GM18868 (cell line): Measurements from ENCODE around the gene WDR37.
A peak's percentile ranks its signal among the peaks of the same experiment; 100 is the strongest.
"Not testable (repeated sequence)": the region's sequence is repeated elsewhere in the genome, so short reads cannot be mapped to it uniquely, and the experiment has no call there.

Experiments
- ATAC-seq: cut with Tn5 transposase; IDR thresholded peaks from one replicate; pipeline ENCODE4 v1.9.1; 2021; ENCODE audit warnings: mild to moderate bottlenecking, moderate library complexity; ENCODE audit not compliant: unreplicated experiment

The WDR37 gene

DNA sequence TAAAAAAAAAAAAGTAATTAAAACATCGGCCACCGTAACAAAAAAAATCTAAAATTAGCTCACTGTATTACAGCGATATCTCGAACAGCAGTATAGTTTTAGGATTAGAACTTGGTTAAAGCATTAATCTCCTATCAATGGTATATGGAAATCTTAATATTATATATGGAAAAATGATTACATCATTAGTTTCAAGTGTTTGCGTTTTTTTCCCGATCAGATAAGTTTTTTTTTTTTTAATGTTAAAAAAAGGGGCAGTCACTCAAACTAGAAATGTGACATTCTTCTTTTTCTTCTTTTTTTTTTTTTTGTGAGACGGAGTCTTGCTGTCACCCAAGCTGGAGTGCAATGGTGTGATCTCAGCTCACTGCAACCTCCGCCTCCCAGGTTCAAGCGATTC lies 14.7 kb upstream of the WDR37 start:
- ATAC-seq, result no peak

DNA sequence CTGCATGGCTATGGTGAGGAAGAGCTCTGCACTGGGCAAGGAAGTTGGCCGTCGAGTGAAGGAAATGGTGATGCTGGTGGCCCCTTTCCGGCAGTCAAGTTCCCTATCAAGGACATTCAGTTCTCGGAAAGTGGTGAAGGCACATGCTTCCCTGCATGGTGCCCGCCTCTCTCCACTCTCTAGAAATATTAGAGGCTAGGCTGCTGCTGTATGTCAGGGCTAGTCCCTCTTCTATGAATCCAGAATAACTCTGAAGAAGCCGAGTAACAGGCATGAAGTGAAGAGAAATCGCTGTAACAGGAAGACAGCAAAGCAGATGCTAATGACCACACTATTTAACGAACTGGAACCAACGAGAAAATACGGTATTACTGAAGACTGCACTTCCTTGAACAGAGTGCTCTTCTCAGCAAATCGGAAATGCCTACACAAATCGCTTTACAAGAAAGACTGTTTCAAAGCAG lies 12.6 kb upstream of the WDR37 start:
- peak; percentile 68 for ATAC-seq

DNA sequence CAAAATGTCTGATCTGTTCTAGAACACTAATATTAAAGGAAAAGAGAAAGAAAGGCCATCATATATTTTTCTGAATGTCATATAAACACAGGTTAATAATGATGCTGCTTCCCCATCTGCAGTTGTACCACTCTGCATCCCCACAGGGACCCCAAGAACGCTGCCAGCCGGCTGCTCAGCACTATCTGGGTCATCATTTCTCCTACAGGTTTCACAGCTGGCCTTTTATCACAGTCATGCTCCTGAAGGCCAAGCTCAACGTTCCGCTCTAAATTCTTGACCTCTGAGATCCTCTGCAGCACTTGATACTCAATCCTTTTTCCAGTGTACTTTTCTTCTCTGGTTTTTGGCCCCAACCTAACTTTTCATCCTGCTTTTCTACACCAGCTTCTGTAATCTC lies 12.0 kb upstream of the WDR37 start:
- ATAC-seq, result no peak

DNA sequence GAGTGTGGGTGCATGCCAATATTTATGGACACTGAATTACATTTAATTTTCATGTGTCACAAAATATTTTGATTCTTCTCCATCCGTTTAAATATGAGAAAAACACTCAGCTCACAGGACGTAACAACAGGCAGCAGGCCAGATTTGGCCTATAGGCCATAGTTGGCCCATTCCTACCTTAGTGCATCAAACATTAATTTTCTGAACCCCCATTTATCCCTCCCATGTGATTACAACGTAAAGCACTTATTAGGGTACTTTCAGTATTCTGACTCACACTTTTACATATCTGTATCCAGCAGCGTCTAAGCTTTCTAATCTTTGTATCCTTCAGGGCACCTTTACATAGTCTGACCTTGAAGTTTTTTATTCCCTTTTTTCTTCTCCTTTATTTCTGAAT lies 11.2 kb upstream of the WDR37 start:
- no peak for ATAC-seq

DNA sequence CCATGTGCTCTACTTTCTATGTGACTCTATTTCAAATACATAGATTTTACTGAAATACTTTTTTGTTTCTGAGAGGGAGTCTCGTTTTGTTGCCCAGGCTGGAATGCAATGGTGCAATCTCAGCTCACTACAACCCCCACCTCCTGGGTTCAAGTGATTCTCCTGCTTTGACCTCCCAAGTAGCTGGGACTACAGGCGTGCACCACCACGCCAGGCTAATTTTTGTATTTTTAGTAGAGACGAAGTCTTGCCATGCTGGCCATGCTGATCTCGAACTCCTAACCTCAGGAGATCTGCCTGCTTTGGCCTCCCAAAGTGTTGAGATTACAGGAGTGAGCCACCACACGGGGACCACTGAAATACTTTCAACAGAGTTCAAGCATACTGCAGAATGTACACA lies 10.8 kb upstream of the WDR37 start:
- ATAC-seq, result no peak

DNA sequence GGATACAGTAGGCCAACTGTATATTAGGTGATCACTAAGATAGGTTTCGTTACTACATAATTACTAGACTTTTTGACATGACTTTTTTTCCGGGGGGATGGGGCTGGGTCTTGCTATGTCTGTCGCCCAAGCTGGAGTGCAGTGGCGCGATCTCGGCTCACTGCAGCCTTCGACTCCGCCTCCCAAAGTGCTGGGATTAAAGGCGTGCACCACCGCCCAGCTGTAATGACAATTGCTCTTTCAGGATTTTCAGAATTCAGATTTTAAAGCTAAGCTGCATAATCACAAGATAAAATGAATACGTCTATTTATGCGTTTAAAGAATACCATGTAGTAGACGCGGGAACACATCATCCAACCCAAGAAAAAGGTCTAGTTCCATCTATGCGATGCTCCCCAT lies 8.2 kb upstream of the WDR37 start:
- ATAC-seq, result no peak

DNA sequence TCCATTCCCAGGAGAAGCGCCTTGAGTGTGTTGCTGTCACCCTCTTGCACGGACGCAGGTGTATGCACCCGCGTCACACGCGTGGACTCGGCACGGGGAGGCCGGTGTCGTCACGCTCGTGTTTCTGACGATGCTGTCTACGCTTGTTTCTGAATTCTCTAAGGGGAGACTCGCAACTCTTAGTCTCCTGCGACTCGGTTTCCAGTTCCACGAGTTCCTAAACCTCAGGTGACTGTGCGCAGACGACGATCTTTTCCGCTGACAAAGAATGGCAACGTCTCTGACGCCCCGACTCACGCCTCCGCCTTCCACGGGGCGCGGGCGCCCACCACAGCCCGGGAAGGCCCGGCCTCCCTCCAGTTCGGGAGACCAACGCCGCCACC lies 7.8 kb upstream of the WDR37 start:
- ATAC-seq, result no peak

DNA sequence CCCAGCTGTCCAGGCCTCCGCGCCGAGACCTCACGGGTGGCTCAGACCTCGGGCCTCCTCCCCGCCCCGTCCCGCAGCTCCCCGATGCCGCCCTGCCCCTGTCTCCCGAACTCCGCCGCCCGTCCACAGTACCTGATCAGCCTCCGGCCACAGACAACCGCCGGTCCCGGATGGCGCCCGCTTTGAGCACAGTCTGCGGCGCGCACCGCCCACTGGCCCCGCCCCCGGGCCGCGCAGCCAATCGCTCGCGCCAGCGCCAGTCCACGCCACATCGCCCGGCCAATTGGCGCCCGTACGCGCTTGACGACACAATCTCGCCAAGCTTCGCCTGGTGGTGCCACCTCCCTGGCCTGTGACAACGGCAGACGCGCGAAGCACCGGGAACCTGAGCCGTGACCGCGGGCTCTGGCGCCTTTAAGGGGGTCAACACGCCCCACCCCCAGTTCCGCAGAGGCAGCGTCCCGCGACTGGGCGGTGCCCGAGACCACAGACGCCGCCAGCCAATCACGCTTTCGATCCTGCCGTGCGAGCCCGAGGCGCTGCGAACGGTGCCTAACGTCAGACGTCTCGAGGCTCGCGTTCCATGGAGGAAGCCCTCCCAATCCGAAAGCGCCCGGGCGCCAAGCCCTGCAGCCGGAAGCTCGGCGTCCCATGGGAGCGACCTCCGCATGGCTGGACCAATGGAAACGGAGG lies 7.3 kb upstream of the WDR37 start, which contains the start of gene IDI1:
TSS of gene IDI1 (minus strand) at position 388 of the 693 bp plus-strand sequence. CDS start at position 272, 116 bp downstream.
- peak; percentile 83 for ATAC-seq

DNA sequence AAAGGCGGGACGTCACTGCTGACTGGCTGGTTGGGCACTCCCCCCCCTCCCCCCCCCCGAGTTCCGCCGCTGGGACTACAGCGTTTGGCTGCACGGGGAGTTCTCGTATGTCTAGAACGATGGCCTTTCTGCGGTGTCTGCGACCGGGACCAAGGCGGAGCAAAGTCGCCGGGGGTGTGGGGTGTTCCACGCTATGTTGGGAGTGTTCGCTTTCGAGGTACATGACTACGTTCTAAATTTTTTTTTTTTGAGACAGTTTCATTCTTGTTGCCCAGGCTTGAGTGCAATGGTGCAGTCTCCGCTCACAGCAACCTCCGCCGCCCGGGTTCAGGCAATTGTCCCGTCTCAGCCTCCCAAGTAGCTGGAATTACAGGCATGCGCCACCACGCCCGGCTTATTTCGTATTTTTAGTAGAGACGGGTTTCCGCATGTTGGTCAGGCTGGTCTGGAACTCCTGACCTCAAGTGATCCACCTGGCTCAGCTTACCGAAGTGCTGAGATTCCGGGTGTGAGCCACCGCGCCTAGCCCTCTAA lies 6.7 kb upstream of the WDR37 start:
- ATAC-seq, result no peak

DNA sequence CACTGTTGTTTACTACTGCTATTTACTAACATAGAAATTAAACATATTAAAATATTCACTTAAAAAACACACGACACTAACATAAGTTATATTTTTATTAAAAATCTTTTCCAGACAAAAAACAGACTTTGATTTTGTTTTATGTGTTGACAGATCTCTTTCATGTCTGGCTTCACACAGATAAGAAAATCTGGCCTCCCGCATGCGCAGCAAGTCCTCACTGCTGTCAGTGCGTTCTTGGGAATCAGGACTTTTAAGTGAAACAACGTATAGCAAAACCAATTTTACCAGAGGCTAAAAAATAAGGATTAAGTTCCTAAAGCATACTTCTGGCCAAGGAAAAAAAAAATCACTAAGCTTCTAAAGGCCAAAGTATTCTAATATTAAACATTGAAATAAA lies 6.0 kb upstream of the WDR37 start:
- no peak for ATAC-seq

DNA sequence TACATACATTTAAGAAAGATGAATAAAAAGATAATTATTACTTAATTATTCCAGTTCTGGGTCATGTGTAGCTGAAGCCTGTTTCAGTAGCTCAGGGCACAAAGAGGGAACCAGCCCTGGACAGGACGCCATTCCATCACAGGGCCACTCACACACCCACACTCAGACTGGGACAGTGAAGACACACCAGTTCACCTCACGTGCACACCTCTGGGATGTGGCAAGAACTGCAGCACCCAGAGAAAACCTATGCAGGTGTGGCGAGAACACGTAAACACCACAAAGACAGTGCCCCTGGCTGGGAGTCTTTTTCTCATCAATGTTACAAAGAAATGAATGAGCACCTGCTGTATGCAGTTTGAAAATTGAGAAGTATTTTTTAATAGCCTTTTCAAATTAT lies 5.6 kb upstream of the WDR37 start:
- ATAC-seq, result no peak

DNA sequence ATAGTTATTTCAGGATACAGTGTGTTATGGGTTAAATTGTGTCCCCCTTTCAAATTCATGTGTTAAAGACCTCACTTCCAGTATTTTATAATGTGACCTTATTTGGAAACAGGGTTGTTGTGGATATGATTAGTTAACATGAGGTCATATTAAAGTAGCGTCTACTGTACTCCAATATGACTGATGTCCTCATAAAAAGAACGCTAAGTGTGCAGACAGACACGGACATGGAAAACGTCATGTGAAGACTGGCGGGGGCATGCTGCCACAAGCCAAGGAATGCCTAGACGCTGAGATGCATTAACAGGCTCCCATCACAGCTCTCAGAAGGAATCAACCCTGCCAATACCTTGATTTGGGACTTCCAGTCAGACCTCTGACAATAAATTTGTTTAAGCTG lies 1.5 kb upstream of the WDR37 start:
- ATAC-seq, result no peak

DNA sequence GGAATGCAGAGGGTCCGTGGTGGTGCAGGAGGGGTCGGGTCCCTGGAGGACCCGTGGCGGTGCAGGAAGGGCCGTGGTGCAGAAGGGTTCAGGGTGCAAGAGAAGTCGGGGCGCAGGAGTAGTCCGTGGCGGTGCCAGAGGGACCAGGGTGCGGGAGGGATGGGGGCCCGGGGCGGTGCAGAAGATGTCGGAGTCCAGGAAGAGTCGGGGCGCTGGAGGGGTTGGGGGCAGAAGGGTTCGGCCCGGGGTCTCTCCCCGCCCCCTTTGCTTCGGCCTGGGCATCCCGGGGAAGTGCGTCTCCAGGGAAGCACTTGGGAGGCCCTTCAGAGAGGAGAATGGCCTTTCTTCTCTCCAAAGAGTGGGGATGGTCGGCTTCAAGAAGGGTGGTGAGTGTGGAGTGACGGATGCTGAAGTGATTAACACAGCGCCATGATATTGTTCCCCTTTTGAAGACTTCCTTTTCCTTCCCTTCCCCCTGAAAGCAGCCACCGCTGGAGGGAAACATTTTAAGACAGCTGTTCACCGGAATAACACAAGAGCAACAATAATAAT lies 997 bp downstream of the WDR37 start:
- no peak for ATAC-seq

DNA sequence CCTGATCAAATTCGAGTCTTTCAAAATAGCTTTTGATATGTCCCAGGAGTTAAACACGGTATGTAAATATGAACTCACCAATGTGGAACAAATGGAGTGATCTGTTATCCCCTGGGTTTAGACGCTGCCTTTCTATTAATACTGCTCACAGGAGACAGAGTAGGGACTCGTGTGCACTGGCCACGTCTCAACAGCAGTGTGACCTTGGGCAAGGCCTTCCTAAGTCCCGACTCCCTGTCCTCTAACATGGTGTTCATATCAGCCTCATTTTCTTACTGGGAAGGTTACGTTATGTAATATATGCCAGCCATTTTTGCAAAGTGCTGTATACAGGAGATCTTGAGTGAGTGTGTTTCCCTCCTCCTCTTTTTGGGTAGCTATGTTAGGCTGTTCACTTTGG lies 1.8 kb downstream of the WDR37 start:
- no peak for ATAC-seq

DNA sequence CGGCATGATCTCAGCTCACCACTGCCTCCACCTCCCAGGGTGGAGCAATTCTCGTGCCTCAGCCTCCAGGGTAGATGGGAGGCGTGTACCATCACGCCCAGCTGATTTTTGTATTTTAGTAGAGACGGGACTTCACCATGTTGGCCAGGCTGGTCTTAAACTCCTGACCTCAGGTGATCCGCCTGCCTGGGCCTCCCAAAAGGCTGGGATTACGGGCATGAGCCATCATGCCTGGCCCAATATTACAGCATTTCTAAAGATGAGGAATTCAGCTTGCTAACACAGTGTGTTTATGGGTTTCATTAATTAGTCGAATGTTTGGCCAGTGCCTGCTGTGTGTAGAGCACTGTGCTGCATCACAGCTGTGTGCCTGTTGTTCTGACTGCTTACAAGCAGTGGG lies 3.7 kb downstream of the WDR37 start:
- no peak for ATAC-seq

DNA sequence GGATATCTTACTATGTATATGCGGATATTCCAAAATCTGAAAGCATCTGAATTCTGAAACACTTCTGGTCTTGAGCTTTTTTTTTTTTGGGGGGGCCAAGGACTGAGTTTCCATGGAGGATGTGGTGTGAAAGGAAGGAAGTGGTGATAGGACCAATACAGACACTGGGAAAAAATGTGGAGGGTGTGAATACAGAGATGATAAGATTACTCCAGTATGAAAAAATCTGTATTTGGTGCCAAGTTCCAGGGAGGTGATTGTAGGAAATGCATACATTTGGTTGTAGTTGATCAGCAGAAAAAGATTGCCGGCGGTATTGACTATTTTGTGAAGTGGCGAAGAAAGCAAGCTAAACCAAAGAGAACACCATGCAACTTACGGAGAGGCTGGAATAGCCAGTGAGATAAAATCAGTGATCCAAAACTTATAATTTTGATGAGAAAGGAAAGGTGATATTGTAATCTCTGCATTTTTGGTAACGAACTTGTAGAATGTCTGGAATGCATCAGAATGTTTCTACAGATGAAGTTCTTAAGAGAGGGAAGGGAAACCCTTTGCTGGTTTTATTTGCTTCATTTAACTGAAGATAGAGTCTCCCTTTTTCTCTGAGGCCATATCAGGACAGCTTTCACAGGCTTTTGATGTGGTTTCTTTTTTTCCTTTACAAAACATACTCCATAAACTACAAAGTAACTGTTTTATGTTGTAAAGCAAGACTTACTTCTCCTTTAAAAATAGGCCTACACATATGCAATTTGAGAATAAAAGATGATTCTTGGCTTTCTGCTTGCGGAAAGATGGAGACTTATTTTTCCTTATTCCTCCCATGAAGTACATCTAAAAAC lies 6.0 kb downstream of the WDR37 start:
- no peak for ATAC-seq

DNA sequence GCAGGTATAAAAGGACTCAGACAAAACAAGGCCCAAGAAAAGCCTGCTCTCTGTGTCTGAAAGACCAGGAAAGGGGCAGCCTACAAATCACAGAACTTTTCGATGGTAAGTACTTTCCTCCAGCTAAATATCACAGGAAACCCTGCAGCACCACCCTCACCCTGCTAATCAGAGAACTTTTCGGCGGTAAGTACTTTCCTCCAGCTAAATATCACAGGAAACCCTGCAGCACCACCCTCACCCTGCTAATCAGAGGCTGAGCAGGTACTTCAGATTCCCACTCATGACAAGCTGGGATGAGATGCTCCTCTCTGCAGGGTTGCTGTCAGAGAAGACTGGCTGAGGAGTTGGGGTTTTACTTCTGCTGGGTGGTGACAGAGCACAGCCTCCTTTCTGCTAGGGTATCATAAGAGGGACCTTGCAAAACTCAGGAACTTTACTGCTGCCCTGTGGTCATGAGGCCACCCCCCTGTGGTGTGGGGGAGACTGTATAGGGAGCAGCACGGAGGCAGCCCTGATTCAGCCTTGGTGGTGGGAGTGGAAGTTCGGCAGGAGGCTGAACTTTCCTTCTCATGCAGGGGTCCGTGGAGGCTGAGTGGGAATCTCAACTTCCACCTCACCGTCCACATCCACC lies 7.2 kb downstream of the WDR37 start:
- no peak for ATAC-seq

DNA sequence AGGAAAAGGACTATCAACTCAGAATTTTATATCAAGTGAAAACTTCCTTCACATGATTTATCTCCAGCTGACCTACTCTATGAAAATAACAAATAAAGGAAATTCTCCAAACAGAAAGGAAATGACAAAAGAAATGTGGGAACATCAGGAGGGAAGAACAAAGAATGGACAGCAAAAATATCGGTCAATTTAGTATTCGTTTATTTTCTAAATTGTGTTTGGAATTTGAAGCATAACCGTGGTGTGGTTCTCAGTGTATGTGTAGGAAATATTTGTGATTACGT lies 8.7 kb downstream of the WDR37 start:
- no peak for ATAC-seq

DNA sequence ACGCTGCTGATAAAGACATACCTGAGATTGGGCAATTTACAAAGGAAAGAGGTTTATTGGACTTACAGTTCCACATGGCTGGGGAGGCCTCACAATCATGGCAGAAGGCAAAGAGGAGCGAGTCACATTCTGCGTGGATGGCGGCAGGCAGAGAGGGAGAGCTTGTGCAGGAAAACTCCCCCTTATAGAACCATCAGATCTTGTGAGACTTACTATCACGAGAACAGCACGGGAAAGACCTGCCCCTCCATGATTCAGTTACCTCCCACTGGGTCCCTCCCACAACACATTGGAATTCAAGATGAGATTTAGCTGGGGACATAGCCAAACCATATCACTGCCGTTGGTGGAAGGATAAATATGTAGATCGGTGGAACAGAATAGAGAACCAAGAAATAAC lies 10.5 kb downstream of the WDR37 start:
- ATAC-seq, result not testable (repeated sequence)

DNA sequence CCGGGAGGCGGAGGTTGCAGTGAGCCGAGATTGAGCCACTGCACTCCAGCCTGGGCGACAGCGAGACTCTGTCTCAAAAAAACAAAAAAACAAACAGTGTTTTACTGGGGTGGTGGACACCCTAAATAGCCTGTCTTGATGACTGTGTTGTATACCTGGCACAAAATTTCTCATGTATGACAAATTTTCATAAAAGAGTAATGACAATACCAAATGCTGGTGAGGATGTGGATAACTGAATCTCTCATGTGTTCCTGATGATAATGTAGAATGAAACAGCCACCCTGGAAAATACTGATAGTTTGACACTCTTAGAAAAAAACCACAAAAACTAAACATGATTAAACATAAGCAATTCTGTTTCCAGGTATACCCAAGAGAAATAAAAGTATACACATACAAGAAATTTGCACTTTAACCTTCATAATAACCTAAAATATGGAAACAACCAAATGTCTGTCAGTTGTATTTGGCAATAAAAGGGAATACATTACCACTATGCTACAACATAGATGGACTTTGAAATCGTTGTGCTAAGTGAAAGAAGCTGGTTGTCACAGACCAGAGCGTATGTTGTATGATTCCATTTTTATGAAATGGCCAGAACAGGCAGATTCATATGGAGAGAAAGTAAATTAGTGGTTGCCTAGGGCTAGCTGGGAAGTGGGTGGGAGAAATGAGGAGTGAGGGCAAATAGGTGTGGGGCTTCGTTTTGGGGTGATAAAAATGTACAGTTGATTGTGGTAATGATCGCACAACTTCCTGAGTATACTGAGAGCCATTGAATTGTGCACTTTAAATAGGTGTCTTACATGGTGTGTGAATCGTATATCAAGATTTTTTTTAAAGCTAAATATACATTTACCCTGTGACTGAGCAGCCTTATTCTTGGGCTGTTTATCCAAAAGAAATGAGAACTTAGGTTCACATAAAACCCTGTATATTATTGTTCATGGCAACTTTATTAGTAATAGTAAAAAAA lies 12.5 kb downstream of the WDR37 start:
- no peak for ATAC-seq
